ENCODE data around the gene TLCD1.
A peak's percentile ranks its signal among the peaks of the same experiment; 100 is the strongest.

Gene TLCD1, protein sequence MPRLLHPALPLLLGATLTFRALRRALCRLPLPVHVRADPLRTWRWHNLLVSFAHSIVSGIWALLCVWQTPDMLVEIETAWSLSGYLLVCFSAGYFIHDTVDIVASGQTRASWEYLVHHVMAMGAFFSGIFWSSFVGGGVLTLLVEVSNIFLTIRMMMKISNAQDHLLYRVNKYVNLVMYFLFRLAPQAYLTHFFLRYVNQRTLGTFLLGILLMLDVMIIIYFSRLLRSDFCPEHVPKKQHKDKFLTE

DNA sequence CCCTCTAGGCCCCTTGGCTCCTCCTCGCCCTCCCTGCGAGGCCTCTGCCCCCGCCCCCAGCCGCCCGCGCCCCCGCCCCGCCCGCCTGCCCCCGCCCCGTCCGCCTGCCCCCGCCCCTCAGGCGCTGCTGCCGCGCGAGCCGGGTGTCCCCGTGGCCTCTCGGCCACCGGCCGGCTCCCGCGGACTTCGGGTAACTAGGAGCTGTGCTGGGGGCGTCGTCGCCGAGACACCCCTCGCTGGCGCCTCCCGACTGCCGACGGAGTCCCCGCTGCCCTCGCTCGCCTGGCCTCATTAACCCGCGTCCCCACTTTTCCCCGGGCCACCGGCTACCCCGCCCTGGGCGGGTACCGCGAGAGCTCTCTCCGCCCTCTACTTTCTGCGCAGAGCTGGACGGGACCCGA is at the start of gene TLCD1:
Gene TLCD1 (minus strand): TSS at position 8 of the 401 bp plus-strand sequence. CDS start 136 bp downstream, outside the sequence.
- peak; percentile 56 to 75 for DNase-seq

DNA sequence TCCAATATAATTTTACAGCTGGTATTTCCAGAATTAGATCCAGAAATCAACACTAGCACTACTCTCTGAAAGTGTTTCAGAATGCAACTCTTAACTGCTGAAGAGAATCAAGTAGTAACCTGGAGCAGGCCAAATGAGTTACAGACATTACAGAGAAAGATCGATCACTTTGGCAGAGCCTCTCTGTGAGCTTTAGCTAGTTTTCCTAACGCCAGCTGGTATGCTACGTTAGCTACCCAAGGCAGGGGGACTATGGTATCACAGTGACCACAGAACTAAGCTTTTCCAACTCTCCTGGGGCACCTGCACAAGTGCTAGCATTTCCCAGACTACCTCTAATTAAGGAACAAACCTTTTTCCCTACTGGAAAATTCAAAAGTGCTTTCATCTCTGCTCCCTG is 48.2 kb upstream of the TLCD1 start:
- no peak for DNase-seq

DNA sequence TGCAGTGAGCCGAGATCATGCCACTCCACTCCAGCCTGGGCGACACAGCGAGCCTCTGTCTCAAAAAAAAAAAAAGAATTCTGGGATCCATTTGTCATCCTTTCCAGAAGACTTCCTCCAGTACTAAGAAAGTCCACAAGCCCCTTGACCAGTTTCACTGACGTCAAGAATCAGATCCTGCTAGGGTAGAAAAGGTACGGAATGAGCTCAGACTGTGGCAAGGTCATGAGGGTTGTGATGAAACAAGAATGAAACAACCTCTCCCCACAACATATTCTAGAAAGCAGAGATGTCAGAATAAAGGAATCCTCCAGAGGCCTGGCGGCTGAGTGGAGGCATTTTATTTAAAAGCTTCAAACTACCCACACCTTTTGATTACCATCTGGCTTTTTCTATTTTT is 47.7 kb upstream of the TLCD1 start:
- DNase-seq = no peak

DNA sequence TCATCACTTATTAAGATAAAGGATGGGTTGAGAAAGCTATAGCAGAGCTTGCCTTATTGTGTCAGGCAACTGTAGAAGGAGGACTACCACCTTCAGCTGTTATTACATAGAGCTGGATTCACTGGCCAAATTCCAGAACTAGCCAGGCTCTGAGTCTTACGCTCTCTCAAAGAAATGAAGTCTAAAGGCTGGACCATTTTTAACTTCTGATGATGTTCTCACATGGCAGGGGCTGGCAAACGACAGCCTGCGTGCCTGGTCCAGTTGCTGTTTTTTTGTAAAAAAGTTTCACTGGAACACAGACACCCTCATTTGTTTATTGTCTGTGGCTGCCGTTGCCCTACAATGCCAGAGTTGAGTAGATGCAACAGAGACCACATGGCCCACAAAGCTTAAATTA is 39.0 kb upstream of the TLCD1 start:
- no peak for DNase-seq

DNA sequence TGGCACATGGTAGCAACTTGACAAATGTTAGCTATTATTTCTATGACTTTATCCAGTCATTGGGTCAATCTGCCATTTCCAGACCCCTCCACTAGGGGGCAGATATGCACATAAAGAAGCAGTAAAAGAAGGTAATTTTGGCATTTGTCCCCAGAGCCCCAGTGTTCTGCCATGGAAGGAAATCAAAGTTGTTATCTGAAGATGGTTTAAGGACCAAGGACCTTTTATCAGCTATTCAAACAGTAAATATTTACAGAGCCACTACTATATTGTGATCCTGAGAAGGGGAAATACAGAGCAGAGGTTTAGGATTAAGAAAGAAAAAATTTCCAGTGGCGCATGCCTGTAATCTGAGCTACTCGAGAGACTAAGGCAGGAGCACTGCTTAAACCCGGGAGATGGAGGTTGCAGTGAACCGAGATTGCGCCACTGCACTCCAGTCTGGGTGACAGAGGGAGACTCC is 37.8 kb upstream of the TLCD1 start:
- peak; percentile 72 to 86 for DNase-seq

DNA sequence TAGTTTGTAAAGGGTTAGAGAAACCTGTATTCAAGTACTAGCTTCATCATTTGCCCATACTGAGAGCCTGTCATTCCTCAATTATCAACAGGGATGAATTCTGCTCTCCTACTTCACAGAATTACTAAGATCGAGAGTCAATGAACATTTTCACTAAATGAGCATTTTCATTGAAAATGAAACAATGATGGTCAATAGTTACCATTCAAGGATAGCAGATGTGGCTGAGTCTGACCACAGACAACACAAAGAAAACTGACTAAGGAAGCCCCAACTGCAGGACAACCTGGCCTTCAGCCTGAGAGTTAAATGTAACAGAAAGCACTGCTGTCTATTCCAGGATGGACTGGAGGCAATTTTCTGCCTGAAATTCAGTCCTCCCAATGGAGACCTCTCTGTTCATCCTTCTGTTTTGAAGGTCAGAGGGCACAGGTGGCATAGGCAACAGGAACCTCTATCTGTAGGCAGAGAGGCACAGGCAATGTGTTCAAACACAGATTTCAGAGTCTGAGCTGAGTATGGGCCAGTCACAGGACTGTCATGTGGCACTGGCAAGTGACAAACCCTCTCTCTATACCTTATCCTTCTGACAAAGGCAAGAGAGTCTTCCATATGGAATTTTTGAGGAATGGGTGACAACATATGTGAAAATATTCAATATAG is 37.2 kb upstream of the TLCD1 start:
- DNase-seq = no peak

DNA sequence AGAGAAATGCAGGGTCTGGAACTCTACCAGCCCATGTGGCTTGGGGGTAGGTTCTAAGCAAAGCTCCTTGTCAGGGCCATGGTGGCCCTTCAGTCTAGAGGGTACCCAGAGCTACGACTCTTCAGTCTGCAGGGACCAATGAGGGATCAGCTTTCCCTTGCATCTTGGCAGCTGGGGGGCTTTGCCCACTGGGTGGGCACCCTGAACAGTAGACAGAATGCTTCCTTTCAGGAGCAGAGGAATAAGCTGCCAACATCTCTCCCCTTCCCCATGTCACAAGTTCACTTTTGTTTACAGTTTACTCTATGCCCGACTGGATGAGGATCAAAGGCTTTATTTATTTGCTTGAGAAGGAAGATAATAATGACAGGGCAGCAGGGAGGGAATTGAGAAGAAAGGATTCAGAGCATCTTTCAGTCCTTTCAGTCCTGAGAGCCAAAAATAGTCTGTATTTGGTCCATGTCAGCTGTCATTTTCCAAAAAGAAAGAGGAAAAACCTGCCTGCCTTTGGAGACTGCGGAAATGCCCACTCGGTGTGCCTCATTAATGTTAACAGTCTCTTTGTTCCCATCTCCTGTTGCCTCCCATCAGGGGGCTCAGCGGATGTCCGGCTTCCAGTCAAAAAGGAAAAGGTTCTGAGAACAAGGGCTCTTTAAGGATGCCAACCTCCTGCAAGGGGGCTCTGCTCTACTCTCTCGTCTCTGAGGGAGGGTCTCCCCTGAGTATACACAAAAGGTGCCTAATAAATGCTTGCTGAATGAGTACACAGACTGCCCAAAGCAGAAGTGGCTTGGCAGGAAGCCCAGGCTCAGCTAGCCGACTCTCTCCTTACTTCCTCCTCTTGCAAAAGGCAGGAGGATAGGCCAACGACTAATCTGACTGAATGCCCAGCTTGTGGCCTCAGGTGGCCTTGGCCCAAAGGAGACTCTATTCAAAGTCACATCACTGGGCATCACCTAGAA is 34.8 kb upstream of the TLCD1 start:
- no peak for DNase-seq

DNA sequence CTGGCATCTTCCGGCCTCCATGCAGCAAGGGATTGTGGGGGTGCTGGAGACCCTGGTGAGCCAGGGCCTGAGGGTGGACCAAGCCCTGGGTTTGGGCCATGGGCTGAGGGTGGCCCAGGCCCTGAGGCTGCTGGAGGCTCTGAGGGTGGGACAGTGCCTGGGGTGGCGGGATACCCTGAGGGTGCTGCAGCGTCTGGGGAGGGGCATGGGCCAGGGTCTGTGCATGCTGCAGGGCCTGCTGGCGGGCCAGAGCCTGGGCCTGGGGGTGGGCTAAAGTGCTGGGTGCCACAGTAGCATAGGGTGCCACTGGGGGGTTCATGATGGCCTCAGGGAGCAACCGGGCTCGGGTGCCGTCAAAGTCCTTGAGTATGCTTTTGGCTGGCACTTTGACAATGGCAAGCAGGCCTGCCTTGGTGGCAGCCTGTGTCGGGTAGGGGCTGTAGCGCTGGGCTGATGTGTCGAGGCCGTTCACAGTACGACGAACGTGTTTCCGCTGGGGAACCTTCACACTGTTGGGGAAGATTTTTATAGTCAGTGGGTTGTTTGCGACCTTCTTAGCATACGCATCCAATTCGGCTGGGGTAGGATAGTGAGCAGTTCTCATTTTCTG is 33.3 kb upstream of the TLCD1 start:
- no peak for DNase-seq

DNA sequence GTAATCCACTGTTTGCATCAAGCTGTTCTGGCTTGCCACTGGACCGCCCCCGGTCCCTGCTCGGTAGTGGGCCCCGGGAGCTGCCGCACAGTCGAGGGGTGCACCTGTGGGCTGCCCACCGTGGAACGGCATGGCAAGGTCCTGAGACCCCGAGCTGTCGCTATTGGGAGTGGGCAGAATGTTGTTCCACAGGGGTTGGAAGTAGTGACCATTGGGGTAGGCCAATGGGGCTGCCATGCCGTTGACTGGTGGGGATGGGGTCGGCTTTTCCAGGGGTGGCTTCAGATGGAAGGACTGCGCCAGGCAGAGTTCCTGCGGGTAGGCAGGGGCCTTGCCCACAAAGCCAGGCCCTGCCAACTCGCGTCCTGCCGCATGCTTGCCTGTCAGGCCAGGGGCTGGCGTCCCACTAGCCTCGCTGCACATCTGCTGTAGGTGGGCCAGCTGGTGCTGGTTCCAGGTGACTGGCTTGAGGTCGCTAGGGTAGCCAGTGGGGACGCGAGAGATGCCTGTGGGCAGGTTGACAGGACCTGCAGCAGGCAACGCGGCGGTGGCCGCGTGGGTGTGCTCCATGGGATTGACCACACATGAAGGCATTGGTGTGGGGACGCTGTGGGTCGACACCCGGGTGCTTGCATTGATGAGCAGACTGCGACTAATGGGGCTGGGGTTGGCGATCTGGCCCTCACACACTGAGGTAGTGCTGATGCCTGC is 32.5 kb upstream of the TLCD1 start:
- DNase-seq = no peak

DNA sequence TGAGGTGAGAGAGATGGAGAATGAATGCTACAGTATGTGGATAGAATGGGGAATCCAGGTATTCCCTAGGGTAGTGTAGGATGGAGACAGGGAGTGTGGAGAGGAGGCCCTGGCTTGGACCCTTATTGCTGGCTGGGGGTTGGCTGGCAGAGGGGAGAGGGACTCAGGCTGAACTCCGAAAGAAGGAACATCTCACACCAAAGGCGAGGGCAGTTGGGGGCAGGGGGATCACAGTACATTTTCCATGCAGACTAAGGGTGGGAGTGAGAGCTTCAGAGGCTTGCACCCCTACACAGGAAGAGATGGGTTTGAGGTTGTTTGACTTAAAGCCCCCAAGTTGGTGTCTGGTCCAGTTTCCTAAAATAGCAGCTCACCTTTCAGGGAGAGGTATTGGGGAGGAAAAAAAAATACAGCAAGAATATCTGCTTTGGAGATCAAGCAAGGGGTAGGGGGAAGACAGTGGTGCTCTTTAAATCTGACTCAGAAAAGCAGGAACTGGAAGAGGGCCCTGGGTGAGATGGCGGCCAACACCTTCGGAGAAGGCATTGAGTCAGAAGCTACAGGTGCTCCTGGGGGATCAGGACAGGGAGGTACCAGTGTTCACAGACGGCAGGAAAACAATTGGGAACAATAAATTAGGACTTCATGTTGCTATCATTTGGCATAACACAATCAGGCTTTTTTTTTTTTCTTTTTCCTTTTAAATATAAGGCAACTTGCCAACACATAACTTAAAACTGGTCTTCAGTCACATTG is 30.2 kb upstream of the TLCD1 start:
- DNase-seq = no peak

DNA sequence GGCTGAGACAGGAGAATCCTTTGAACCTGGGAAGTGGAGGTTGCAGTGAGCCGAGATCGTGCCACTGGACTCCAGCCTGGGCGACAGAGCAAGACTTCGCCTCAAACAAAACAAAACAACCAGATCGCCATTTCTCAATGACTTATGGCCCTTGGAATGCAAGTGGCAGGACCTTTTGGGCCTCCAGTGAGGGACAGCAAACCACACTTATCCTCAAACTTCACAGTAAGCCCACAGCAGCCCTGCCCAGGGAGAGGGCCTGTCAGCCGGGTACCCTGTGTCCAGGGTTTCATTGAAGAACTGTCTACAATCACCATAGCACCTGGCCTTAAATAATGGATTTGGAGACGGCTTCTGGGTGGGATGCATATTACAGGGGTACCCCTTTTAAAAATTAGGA is 29.5 kb upstream of the TLCD1 start:
- DNase-seq = no peak

DNA sequence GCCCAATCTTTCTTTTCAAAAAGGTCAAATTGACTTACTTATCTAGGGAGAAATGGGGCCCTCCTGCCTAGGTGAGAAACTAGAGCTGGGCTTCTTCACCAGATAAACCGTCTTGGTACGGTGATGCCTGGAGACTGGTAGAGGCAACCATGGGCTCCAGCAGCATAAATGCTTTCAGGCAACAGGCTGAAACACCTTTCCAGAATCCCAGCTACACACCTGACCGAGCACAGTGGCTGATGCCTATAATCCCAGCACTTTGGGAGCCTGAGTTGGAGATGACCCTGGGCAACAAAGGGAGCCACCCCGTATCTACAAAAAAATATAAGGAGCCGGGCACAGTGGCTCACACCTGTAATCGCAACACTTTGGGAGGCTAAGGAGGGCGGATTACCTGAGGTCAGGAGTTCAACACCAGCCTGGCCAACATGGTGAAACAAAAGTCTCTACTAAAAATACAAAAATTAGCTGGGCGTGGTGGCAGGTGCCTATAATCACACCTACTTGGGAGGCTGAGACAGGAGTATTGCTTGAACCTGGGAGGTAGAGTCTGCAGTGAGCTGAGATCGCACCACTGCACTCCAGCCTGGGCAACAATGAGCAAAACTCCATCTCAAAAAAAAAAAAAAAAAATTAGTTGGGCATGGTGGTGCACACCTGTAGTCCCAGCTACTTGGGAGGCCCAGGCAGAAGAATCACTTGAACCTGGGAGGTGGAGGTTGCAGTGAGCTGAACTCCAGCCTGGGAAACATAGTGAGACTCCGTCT is 25.8 kb upstream of the TLCD1 start:
- DNase-seq = no peak

DNA sequence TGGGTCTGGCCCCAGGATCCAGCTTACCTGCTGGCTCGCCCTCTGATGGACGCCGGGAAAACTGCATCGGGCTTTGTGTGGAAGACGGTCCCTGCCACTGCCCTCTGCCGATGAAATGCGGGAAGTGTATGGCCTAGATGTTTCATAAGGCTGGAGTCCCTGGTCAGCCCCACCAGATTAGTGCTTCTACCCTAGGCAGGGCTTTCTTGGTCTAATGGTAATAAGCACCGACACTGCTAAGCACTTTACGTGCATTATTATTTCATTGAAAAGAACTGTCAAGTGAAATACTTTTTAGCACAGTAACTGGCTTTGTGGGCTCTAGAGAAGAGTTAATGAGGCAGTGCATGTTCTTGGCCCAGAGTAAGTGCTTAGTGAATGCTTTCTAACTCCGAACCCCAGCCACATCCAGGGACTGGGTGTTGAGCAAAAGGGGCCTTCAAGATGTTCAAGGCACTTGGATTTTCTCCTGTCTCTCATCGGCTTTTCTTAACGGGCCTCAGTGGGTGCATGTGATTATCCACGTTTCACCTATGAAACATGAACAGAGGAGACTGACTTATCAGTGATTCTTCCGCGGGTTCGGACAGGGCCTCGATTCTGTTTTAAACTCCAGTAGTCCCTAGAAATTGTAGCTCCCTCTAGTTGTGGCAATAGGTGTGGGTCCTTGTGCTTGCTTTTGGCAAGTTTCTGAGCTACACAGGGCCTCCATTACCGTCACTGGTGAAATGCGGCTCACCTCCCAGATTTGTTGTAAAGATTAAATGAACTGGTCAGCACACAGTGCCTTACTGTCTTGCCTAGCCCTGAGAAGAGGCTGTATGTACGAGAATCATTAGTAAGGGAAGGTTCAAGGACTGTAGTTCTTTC is 24.4 kb upstream of the TLCD1 start:
- DNase-seq = peak; percentile 89 to 92

DNA sequence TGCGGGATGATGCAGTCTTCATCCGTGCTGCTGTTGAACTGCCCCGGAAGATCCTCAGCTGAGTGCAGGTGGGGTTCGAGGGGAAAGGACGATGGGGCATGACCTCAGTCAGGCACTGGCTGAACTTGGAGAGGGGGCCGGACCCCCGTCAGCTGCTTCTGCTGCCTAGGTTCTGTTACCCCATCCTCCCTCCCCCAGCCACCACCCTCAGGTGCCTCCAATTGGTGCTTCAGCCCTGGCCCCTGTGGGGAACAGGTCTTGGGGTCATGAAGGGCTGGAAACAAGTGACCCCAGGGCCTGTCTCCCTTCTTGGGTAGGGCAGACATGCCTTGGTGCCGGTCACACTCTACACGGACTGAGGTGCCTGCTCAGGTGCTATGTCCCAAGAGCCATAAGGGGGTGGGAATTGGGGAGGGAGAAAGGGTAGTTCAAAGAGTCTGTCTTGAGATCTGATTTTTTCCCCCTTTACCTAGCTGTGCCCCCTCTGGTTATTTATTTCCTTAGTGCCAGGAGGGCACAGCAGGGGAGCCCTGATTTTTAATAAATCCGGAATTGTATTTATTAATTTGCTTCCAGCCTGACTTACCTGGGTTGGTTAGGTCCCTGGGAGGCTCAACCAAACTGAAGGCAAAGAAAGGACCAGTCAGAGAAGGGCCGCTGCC is 23.6 kb upstream of the TLCD1 start:
- no peak for DNase-seq

DNA sequence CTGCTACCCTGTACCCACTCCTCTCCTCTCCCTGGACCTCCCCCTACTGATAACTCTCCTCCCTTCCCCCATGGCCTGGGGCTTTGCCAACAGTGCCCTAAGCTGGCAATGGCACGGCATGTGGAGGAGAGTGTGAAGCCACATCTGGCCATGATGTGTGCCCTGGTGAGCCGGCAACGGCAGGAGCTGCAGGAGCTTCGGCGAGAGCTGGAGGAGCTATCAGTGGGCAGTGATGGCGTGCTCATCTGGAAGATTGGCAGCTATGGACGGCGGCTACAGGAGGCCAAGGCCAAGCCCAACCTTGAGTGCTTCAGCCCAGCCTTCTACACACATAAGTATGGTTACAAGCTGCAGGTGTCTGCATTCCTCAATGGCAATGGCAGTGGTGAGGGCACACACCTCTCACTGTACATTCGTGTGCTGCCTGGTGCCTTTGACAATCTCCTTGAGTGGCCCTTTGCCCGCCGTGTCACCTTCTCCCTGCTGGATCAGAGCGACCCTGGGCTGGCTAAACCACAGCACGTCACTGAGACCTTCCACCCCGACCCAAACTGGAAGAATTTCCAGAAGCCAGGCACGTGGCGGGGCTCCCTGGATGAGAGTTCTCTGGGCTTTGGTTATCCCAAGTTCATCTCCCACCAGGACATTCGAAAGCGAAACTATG is 23.0 kb upstream of the TLCD1 start:
- DNase-seq = no peak

DNA sequence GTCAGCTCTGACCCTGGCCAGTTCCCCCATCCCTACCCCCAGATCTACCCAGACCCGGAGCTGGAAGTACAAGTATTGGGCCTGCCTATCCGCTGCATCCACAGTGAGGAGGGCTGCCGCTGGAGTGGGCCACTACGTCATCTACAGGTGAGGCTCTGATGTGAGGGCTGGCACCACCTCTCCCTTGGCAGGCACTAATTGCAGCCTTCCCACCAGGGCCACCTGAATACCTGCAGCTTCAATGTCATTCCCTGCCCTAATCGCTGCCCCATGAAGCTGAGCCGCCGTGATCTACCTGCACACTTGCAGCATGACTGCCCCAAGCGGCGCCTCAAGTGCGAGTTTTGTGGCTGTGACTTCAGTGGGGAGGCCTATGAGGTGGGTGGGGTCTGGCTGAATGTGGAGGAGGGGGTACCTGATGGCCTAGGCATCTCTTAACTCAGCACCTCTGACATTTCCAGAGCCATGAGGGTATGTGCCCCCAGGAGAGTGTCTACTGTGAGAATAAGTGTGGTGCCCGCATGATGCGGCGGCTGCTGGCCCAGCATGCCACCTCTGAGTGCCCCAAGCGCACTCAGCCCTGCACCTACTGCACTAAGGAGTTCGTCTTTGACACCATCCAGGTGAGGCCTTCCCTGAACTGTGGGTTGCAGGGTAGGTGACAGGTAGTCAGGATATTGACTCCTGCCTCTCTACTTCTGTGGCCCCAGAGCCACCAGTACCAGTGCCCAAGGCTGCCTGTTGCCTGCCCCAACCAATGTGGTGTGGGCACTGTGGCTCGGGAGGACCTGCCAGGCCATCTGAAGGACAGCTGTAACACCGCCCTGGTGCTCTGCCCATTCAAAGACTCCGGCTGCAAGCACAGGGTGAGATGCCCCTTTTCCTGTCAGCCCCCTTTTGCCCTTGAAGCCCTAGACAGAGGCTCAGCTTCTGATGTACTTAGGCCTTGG is 22.0 kb upstream of the TLCD1 start:
- no peak for DNase-seq

DNA sequence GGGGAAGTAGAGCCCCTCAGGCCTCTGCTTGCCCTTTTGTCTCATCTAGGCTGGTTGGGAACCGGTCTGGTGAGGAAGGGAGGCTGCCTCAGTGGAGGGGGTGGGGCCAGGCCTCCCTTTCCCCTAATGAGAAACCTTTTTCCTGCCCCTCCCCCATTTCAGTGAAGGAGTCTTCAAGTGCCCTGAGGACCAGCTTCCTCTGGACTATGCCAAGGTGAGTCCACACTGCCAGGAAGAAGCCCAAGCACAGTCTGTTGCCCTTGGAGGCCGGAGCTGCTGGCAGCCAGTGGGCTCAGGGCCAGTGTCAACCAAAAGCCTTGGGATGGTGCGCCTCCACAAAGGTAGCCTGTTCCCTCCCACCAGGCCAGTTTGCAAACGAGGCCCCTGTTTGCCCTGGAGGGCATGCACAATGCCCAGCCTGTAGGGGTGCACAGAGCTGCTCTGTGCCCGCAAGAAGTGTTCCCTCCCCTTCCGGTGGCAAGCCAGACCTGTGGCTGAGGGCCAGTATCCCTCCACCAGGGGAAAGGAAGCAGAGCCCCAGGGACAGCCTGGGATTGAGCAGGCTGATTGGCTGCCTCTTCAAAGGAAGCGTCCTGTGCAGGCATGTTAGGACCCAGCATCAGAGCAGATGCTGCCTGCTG is 21.1 kb upstream of the TLCD1 start:
- no peak for DNase-seq
